Esophagus muscularis mucosa (tissue), 4 donors: ENCODE results near the gene ST6GAL1. TPM values are rescaled to one million over a fixed set of nuclear protein-coding genes. Genes with fewer than 3 reads are reported as not detected.
A peak's percentile ranks its signal among the peaks of the same experiment; 100 is the strongest.
"Not testable (repeated sequence)": the region's sequence is repeated elsewhere in the genome, so short reads cannot be mapped to it uniquely, and the experiment has no call there.

Experiments
- DNase-seq: peaks from one replicate; pipeline ENCODE4 v3.0.0-alpha.2; 2017; ENCODE audit errors: extremely low spot score
- H3K27ac ChIP-seq, 4 donors: fragments of 200-600 bp; sonication (generic); replicated peaks in 1 of 4; 1 replicate in 3 of 4; 2 replicates in 1 of 4; pipeline ENCODE4 v1.5.1; 2016 to 2019; ENCODE audit warnings: mild to moderate bottlenecking in 1 of 4
- H3K27me3 ChIP-seq, 4 donors: fragments of 200-600 bp; sonication (generic); one replicate each; pipeline versions ENCODE4 v1.5.1 to v1.6.0; 2016 to 2019
- H3K36me3 ChIP-seq, 4 donors: fragments of 200-600 bp; sonication (generic); one replicate each; pipeline ENCODE4 v1.5.1; 2016 to 2019
- H3K4me1 ChIP-seq, 4 donors: fragments of 200-600 bp; sonication (generic); one replicate each; pipeline ENCODE4 v1.5.1; 2016 to 2019
- H3K4me3 ChIP-seq, 4 donors: fragments of 200-600 bp; sonication (generic); 1 replicate in 2 of 4; 2 replicates in 2 of 4; pipeline ENCODE4 v1.5.1; 2016 to 2019; ENCODE audit warnings: mild to moderate bottlenecking in 4 of 4, moderate library complexity in 1 of 4
- H3K9me3 ChIP-seq, 4 donors: fragments of 200-600 bp; sonication (generic); 1 replicate in 3 of 4; 2 replicates in 1 of 4; pipeline ENCODE4 v1.5.1; 2016 to 2019
- EP300 ChIP-seq: sonication (generic); formaldehyde crosslinking; IDR thresholded peaks from one replicate; pipeline ENCODE4 v1.6.1; 2017; ENCODE audit warnings: antibody characterized with exemption
- POLR2A ChIP-seq: fragments of 450-650 bp; IDR thresholded peaks from one replicate; pipeline ENCODE4 v1.6.1; 2017; ENCODE audit warnings: antibody characterized with exemption, moderate library complexity, mild to moderate bottlenecking, low read depth
- POLR2AphosphoS5 ChIP-seq, 2 donors: sonication (generic); formaldehyde crosslinking; IDR thresholded peaks; one replicate each; pipeline ENCODE4 v1.6.1; 2017; ENCODE audit warnings: antibody characterized with exemption in 2 of 2
- WGBS: methylation state at CpG from one replicate; pipeline ENCODE4 v1.1.5; 2018; 5-methylcytosine and 5-hydroxymethylcytosine counted together
- intact Hi-C: fragments of 100-400 bp; cut with DNase I; formaldehyde crosslinking; loops from one replicate; pipeline ENCODE4 v1.15.1; 2023
- total RNA-seq, 4 donors: library from RNA; depleted of rRNA; stranded (reverse); fragments of >200 nt; gene quantifications; one replicate each; pipeline versions ENCODE4 v1.1.0 to v1.2.1, GENCODE V29; 2016
- TF ChIP-seq, protein P1 (sequence below), 3 experiments: fragments of 200-600 bp in 2 of 3; fragments of 450-650 bp in 1 of 3; sonication (generic) in 2 of 3; IDR thresholded peaks; one replicate each; pipeline ENCODE4 v1.5.1; 2017 to 2019; ENCODE audit warnings: antibody characterized with exemption in 3 of 3, mild to moderate bottlenecking in 2 of 3, moderate library complexity in 1 of 3

ST6GAL1 gene
- total RNA-seq, 4 donors from 2014 or later, result 15.4 to 29.6 (median 24.4) TPM

DNA sequence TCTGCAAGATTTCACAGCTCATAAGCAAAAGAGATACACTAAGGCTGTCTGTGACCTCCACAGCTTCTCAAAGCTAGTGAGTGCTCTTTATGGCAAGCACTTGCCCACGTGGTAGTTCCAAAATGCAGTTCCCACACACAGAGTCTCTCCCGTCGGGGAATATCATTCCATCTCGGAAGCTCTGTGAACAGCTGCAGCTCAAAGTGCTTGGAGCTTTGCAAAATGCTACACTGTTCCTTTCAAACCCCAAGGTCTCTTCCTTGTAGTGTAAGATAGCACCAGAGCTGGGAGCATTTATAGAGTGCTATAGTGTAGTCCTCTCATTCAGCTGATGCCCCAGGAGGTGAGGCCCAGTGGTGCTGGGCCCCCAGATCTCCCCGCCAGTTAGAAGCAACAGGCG is 36.1 kb downstream of the ST6GAL1 start:
- Histone ChIP-seq H3K36me3 (peaks cover 0 to 6% (median 0%) of the 10 kb centered on the region in 4 donors), H3K4me3 (no peak overlapping the region), H3K4me1 (peaks cover 10 to 67% (median 45%) of the 10 kb centered on the region in 4 donors), H3K9me3 (no peaks in the 10 kb centered on the region), H3K27me3 (no peaks in the 10 kb centered on the region), H3K27ac (no peak overlapping the region)
- no peak for TF ChIP-seq EP300
- no peak for TF ChIP-seq POLR2A
- TF ChIP-seq POLR2AphosphoS5 (IDR thresholded peaks at IDR 0.05), result no peak
- TF ChIP-seq, protein P1, sequence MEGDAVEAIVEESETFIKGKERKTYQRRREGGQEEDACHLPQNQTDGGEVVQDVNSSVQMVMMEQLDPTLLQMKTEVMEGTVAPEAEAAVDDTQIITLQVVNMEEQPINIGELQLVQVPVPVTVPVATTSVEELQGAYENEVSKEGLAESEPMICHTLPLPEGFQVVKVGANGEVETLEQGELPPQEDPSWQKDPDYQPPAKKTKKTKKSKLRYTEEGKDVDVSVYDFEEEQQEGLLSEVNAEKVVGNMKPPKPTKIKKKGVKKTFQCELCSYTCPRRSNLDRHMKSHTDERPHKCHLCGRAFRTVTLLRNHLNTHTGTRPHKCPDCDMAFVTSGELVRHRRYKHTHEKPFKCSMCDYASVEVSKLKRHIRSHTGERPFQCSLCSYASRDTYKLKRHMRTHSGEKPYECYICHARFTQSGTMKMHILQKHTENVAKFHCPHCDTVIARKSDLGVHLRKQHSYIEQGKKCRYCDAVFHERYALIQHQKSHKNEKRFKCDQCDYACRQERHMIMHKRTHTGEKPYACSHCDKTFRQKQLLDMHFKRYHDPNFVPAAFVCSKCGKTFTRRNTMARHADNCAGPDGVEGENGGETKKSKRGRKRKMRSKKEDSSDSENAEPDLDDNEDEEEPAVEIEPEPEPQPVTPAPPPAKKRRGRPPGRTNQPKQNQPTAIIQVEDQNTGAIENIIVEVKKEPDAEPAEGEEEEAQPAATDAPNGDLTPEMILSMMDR (IDR thresholded peaks at IDR 0.05), result no peak
- WGBS, result 71% methylated on average over 6 of the region's 6 CpGs
- intact Hi-C loops, result no loop called here
- DNase-seq, result no peak

DNA sequence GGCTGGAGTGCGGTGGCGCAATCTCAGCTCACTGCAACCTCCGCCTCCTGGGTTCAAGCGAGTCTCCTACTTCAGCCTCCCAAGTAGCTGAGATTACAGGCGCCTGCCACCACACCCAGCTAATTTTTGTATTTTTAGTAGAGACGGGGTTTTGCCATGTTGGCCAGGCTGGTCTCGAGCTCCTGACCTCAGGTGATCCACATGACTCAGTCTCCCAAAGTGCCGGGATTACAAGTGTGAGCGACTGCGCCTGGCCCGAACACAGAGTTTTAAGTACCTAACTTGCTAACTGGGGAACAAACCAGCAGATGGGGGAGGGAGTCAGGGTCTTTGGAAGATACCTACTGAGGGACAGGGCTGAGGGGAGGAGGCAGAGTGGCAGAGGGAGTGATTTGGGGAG is 36.9 kb downstream of the ST6GAL1 start:
- H3K9me3 ChIP-seq, H3K27me3 ChIP-seq, intact Hi-C loops, H3K4me3 ChIP-seq, DNase-seq, H3K36me3 ChIP-seq: not testable (repeated sequence)
- peak overlapping the region; percentile 11 to 44 (median 20) for H3K27ac ChIP-seq
- 89% methylated on average over 11 of the region's 11 CpGs for WGBS
- H3K4me1 ChIP-seq, result peaks cover 6 to 71% (median 47%) of the 10 kb centered on the region in 4 donors

DNA sequence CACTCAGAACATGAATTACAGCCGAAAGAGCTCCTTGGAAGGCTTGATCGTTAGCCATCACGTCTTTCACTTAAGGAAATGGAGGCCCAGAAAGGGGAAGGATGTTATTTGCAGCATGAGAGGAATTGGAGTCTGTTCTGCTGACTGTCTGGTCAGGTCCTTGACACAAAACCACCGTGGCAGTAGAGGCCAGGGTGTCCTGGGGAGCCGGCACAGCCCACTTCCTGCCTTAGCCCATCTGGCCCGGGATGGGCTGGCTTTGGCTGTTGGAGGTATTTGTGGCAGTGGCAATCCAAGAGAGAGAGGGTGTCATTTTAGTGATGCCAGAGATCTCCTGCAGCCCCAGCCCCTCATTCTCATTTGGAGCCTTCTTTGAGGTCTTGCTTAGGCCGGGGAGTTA is 37.4 kb downstream of the ST6GAL1 start:
- H3K4me3 ChIP-seq, result no peak overlapping the region
- intact Hi-C loops, result no loop called here
- peaks cover 6 to 75% (median 47%) of the 10 kb centered on the region in 4 donors for H3K4me1 ChIP-seq
- TF ChIP-seq, protein P1 (IDR thresholded peaks at IDR 0.05), result no peak
- TF ChIP-seq EP300 (no peak), POLR2AphosphoS5 (IDR thresholded peaks at IDR 0.05) (no peak), POLR2A (no peak)
- DNase-seq, result no peak
- no peaks in the 10 kb centered on the region for H3K27me3 ChIP-seq
- 41% methylated on average over 5 of the region's 7 CpGs for WGBS
- no peaks in the 10 kb centered on the region for H3K9me3 ChIP-seq
- peak overlapping the region; percentile 11 to 44 (median 20) for H3K27ac ChIP-seq
- H3K36me3 ChIP-seq, result peaks cover 0 to 10% (median 0%) of the 10 kb centered on the region in 4 donors

DNA sequence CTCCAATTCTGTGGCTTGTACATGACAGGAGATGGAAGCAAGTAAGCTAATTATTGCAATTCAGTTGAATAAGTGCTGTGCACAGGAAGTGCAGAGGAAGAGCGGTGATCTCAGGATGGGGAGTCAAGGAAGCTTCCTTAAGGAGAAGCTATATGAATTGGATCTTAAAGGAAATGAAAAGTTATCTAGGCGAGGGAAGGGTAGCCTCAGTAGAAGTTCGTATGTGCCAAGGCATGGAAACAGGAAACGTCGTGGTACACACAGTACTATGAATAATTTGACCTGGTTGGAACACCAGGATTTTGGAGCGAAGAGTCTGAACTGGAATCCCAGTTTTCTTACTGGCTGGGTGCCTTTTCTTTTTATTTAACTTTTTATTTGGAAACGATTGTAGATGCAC is 39.3 kb downstream of the ST6GAL1 start:
- DNase-seq, result no peak
- intact Hi-C loops, result no loop called here
- no peaks in the 10 kb centered on the region for H3K9me3 ChIP-seq
- H3K36me3 ChIP-seq, result peaks cover 0 to 7% (median 0%) of the 10 kb centered on the region in 4 donors
- 62% methylated on average over 7 of the region's 7 CpGs for WGBS
- H3K4me1 ChIP-seq, result peaks cover 6 to 69% (median 39%) of the 10 kb centered on the region in 4 donors
- H3K4me3 ChIP-seq, result no peak overlapping the region
- peak overlapping the region in 3 of 4 donors; percentile 2 to 49 (median 42) for H3K27ac ChIP-seq
- no peaks in the 10 kb centered on the region for H3K27me3 ChIP-seq
- TF ChIP-seq POLR2A (no peak), EP300 (no peak), POLR2AphosphoS5 (IDR thresholded peaks at IDR 0.05) (peak; percentile 20 to 30)
- TF ChIP-seq, protein P1 (IDR thresholded peaks at IDR 0.05), result no peak

DNA sequence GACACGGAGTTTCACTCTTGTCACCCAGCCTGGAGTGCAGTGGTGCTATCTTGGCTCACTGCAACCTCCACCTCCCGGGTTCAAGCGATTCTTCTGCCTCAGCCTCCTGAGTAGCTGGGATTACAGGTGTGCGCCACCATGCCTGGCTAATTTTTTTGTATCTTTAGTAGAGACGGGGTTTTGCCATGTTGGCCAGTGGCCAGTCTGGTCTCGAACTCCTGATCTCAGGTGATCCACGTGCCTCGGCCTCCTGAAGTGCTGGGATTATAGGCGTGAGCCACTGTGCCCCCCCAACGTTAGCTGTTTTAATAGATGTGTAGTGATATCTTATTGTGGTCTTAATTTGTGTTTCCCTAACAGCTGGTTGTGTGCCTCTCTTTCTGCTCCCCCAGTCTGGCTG is 40.8 kb downstream of the ST6GAL1 start:
- intact Hi-C loops, DNase-seq, H3K27me3 ChIP-seq, H3K4me3 ChIP-seq, H3K36me3 ChIP-seq, H3K9me3 ChIP-seq: not testable (repeated sequence)
- 87% methylated on average over 9 of the region's 10 CpGs for WGBS
- H3K4me1 ChIP-seq, result peaks cover under 1 to 70% (median 31%) of the 10 kb centered on the region in 4 donors
- H3K27ac ChIP-seq, result peak overlapping the region; percentile 41 to 57 (median 51)

DNA sequence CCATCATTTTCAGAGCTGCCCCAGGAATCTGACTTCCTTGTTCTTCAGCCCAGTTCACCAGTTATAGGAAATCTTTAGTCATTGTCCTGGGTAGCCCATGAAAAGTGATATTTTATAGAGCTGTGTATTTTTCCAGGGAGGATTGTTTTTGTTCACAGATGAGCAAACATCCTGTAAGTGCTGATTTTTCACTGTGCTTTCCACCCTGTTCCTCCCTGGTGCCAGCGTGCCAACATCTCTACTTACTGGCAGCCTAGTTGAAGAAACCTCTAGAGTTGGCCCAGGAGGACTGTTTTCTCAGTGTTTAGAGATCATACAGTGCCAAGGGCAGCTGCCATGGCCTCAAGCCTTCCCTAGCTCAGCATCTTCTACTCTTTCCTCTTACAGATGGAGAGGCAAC is 41.3 kb downstream of the ST6GAL1 start:
- Histone ChIP-seq H3K4me3 (no peak overlapping the region), H3K4me1 (peaks cover 5 to 70% (median 35%) of the 10 kb centered on the region in 4 donors), H3K27ac (peak overlapping the region; percentile 41 to 57 (median 51)), H3K36me3 (peaks cover 0 to 7% (median 0%) of the 10 kb centered on the region in 4 donors), H3K27me3 (no peaks in the 10 kb centered on the region), H3K9me3 (no peaks in the 10 kb centered on the region)
- no peak for DNase-seq
- 91% methylated on average over 1 of the region's 1 CpG for WGBS
- peak; percentile 17 to 21 for TF ChIP-seq POLR2AphosphoS5 (IDR thresholded peaks at IDR 0.05)
- no peak for TF ChIP-seq POLR2A
- TF ChIP-seq, protein P1 (IDR thresholded peaks at IDR 0.05), result no peak
- TF ChIP-seq EP300, result no peak
- intact Hi-C loops, result no loop called here
